GM21367 (cell line): ENCODE measurements around the gene GTF2F2.
"Not testable (repeated sequence)": the region's sequence is repeated elsewhere in the genome, so short reads cannot be mapped to it uniquely, and the experiment has no call there.

ENCODE experiments used
- ATAC-seq: cut with Tn5 transposase; IDR thresholded peaks from one replicate; pipeline ENCODE4 v1.9.1; 2021; ENCODE audit not compliant: unreplicated experiment

The GTF2F2 gene

DNA sequence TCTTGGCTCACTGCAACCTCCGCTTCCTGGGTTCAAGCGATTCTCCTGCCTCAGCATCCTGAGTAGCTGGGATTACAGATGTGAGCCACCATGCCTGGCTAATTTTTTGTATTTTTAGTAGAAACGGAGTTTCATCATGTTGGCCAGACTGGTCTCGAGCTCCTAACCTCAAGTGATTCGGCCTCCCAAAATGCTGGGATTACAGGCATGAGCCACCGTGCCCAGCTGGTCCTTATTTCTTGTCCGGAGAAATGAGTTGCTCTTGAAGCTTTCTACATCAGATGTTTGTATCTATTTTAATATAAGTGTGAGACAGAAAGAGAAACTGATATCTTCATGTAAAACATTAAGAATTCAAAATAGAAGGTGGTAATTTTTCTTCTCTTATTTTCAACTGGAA, 124.4 kb downstream of the GTF2F2 start:
- not testable (repeated sequence) for ATAC-seq

DNA sequence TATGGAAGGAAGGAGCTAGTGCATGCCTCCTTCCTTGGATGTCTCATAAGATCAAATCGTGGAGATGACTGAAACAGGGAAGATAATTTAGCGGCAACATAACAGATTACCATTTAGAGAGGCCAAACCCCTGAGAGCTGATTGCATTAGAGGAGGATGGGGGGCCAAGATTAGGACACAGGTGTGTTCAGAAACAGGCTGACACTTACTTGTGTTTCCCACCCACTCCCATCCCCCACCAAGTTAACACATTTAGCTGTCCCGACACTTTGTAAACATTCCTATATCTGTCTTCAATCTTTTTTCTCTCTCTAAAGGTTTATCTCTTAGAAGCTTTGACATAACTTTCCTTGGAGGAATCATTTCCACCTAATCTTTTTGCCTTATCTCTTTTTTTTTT, 129.4 kb downstream of the GTF2F2 start:
- ATAC-seq: no peak

DNA sequence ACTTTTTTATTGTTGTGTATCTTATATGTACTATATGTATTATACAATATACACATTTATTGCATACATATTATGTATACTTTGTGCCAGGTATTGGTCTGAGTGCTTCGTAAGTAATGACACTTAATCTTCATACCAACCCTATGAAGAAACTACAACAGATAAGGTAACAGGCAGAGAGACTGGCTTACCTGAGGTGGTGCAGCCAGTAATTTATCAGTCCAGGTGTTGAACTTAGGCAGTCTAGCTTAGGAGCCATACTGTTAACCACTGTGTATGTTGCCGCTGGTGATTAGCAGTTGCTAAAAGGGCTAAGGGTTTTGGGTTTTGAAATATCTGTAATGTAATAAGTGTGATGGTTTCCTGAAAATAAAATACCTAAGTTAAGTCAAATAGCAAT, 134.1 kb downstream of the GTF2F2 start:
- ATAC-seq: no peak

DNA sequence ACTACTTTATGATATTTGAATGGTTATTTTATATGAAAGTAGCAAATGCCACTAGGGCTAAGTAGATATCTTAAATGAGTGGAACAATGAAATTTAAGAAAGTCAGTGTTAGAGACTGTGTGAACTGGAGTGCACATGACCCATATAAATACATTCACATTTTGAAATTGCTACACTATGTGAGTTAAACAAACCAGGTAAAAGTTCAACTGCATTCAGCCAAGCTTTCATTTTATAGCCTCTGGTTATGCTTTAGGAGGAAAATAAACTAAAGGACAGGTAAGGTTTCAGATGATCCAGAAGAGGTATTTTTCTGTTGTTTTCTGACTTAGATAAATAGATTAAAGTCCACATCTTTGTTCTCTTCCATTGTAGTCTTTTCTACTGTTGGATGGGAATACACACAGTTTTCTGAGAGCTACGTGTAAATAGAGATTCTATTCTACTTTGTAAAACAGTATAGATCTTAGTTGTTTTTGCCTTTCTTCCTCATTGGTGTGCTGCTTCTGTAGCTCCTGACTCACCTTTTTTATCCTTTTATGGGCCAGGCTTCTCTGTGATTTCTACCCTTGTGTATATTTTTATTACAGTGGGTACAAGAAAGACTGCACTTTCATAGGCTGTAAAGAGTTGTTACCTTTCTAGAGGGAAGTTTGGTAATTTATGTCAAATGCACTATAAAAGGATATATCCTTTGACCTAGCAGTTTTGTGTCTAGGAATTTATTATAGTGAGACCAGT, 135.1 kb downstream of the GTF2F2 start:
- ATAC-seq: no peak

DNA sequence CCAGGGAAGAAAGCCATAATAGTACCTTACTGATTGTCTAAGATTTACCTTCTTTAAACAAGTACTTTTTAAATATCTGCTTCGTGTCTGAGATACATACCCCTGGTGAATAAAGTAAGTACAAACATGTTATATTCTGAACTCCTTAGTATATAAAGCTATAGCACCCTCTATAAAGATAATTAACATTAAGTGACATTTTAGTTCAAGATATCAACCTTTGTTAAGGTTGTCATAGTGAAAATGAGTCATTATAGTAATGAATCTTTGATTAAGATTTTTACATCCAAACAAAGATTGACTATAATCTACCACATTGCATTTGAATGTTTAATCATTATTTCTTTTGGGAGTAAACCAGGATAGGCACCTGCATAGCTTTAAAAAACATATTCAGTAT, 135.9 kb downstream of the GTF2F2 start:
- ATAC-seq: no peak

DNA sequence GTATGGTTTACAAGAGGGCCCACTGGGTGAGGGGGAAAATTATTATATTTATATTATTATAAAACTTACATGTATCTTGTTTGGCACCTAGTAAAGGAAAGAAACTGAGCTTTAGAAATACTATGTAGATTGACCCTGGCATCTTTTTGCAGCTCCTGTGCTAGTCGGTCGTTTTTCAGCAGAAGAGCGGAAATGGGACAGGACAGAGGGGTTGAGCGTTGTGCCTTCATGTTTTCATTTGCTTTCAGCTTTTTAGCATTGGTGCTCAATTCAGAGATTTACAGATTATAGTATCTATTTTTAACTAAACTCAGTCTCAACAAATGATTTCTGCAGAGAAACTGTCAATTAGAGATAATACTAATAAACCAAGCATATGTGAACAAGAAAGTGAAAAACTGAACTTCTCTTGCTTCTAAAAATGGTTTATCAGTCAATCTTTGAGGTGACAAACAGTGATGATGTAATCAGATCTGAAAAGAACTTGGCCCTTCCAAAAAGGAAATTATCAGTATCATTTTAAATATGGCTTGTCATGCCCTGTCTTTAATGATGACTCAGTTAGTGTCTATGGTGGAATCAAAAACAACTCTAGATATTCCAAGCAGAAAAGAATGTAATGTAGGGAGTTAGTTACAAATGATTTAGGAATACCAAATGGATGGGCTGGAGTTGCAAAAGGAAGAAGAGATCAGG, 137.5 kb downstream of the GTF2F2 start:
- no peak for ATAC-seq

DNA sequence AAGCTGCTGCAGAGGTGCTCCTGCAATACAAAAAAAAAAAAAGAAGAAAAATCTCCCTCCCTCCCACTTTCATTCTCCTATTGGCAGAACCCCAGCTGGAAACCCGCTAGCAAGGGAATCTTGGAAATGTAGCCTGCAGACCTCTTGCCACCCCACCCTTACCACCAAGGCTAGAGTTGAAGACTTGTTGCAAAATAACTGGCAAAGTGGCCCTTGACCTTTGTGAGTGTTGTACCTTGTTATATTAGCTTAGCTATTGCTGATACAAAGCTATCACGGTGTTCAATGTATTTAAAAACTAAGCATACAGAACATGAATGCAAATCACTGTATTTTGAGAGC, 138.0 kb downstream of the GTF2F2 start:
- ATAC-seq: no peak

DNA sequence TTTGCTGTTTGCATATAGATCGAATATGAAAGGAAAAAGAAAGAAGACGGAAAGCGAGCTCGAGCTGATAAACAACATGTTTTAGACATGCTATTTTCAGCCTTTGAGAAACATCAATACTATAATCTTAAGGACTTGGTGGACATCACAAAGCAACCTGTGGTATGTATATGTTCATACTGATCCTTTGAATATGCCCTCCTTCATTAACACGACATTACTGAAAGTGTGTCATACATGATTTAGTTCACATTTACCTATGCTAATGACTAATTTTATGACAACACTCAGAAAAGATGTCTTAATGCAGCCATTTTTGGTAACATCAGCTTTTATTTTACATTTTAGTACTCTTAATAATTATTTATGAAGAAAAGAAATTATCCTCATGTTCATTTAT, 146.9 kb downstream of the GTF2F2 start:
- no peak for ATAC-seq

DNA sequence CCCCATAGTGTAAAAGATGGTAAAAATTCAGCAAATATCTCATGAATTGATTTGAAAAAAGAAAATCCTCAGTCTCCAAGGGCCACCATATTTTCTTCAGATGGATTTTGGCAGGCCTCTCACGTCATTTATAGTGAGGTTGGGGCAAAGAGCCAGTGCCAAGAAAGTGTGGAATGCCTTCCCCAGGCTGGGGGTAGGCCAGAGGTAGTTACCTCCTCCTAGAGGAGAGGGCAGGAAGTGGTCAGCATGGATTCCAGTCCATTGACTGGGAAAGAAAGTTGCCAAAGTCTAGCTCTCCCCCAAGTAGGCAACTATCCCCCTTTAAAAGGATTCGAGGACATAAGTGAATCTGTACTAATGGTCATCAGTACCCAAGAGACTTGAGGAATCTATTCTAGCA, 148.9 kb downstream of the GTF2F2 start:
- no peak for ATAC-seq

DNA sequence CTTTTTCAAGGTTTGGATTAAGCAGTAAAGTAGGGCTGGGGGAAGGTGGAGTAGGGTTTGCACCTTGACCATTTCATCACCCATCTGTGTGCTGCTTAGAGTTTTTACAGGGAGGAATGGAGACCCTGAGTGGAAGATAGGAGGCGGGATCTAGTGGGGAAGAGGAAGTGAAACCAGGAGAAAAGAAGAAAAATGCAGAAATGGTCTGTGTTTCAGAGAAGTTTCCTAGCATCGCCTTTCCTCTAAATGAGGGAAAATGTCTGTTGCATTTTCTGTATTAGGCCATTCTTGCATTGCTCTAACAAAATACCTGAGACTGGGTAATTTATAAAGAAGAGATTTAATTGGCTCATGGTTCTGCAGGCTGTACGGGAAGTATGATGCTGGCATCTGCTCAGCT, 156.6 kb downstream of the GTF2F2 start:
- no peak for ATAC-seq

DNA sequence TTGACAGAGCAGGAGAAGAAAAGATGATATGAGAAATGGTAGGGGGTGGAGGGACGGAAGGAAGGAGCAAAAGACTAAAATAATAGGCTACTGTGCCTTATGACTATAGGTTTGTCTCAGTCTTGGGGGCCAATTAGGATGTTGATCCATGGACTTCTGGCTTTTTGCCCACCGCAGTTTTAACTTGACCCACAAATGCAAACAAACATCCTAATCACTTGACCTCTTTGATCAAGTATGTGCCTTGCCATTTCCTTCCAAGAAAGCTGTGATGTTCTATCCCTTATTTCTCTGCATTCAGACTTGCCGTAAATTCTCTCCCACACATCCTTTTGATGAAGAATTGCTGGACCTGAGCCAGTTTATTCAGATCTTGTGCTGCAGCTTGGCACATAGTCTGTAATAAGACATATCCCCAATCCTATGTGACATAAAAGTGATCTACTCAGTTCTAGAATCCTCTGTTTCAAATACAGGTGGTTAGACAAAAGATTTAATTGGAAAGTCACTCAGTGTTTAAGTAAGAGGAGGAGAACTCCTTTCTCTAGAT, 157.9 kb downstream of the GTF2F2 start:
- ATAC-seq: no peak

DNA sequence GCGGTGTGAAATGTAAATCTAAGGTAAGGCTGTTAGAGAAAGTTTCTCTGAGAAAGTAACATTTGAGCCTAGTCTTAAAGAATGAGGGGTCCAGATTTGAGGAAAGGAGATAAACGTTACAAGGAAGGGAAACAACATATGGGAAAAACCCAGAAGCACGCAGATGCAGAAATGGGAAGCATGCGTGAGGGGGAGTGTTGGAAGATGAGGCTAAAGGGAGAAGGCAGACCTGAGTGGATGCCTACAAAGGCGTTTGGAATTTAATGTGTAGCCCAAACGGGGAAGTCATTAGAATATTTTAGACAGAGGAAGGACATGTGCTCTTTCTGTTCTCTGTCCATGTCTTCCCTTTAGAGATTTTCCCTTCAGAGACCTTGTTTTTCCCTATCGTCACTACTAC, 159.7 kb downstream of the GTF2F2 start:
- ATAC-seq: no peak

DNA sequence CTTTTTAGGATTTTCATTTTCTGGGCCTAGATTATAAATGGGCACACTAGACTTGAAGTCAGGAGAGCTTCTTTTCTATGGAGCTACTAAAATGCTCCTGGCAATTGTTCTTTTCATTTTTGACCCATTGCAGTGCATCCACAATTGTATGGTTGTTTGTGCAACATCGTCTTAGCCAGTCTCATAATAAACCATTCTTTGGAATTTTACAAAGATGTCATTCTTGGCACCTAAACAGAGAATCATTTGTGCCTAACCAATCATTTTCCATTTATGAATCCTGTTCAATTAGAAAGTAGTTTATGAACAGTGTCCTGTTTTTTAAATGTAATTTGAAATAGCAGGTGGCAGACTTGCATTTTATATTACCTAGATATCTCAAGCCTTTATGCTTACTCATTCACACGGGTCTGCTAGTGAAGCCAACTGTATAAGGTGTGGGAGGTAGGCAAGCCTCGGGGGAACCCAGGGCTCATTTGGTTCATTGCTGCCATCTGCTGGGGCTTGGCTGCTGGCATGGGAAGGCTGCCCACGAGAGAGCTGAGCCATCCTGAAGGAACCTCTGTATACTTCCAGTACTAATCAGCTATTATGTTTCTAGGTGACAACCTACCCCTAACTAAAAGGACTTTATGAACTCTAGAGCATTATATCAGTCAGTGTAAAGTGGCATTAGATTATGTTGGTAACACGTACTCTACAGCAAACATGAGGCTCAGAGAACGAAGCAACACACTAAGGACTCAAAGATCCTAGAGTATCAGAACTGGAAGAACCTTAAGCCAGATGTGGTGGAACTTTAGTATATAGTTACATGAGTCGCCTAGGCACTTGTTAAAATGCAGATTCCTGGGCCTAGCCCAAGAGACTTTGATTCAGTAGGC, 160.7 kb downstream of the GTF2F2 start:
- no peak for ATAC-seq

DNA sequence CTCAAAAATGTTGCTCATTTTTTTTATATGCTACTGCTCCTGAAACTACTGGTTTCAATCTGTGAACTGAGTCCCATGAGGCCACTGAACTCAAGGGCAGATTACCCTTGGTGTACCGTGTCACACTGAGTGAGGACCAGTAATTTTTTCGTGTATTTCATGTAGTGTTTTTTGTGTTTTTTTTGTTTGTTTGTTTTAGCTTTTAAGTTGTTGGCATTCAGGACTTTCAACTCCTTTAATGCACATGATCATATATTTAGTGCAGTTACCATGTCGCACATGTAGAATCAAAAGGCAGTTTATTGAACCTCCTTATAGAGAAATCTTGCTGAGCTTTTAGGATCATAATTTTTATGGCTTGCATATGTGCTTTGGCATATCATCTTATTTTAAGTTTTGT, 162.7 kb downstream of the GTF2F2 start:
- ATAC-seq: no peak

DNA sequence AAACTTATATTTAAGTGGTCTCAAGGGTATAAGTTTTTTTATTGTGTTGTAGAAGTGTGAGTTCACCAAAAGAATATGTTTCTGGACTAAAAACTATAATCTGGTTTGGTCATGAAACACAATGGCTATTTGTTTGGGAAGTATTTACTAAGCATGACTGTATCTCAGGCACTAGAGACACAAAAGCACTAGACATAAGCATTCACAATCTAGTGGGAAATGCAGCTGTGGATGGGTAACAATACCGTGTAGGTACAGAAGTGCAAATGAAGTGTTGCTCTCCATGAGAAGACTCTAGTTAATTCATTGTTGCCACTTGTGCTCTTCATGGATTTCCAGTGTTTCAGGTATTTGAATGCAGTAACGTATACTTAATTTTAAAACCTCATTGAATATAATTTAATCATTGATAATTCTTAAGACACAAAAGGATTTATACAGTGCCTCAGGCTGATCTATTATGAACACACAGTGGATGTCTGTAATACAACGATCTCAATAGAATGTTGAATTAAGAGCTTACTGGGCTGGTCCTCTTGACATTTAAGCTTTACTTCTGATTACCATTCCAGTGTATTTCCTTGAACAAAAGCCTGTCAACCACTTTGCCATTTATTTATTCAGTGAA, 169.7 kb downstream of the GTF2F2 start:
- no peak for ATAC-seq

DNA sequence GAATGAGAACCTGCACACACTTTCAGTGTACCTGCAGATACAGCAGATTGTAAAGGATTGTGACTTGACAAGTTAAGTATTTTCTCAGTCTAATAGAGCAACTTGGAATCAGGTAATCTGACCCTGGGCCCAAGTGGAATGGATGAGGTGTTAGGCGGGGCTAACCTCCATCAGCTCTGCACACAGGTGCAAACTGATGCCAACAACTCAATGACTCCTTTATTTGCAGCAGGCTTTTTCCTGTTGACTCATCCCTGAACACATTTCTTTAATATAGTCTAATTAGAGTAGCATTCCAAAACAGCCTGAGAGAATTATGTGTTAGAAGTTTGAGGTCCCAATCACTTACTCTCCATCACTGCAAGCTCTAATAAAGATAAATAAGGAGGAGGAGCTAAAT, 171.9 kb downstream of the GTF2F2 start:
- no peak for ATAC-seq

DNA sequence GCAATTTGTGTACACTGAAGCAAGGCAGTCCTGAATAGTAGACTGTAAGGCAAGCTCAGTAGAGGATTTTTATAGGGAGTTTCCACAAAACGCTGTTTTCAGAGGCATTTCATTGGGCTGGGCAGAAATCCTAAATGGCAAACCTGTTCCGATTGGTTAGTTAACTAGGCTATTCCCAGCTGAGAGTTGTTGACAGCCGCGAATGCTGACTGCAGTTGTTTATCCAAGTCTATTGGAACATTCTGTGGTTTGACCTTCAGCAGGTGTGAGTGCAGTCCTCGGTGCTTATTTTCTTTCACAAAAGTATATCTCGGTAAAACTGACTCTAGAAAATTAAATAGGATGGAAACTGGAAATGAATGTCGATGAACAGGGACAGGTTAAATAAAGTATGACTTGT, 175.2 kb downstream of the GTF2F2 start:
- ATAC-seq: no peak

DNA sequence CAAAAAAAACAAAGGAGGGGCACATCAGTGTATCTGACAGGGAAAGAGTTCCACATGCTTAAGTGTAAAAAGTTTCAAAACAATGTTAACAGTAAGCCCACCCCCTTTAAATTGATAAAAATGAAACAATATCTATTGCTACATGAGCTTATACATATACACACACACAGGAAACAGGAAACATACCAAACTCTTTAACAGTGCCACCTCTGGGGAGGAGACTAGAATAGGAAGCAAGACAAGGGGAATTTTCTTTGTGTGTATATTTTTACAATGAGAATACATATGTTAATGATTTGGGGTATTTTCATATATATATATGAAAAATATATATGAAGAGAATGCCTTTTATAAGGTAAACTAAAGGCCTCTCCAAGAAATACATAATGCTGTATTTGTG, 175.9 kb downstream of the GTF2F2 start:
- ATAC-seq: no peak

DNA sequence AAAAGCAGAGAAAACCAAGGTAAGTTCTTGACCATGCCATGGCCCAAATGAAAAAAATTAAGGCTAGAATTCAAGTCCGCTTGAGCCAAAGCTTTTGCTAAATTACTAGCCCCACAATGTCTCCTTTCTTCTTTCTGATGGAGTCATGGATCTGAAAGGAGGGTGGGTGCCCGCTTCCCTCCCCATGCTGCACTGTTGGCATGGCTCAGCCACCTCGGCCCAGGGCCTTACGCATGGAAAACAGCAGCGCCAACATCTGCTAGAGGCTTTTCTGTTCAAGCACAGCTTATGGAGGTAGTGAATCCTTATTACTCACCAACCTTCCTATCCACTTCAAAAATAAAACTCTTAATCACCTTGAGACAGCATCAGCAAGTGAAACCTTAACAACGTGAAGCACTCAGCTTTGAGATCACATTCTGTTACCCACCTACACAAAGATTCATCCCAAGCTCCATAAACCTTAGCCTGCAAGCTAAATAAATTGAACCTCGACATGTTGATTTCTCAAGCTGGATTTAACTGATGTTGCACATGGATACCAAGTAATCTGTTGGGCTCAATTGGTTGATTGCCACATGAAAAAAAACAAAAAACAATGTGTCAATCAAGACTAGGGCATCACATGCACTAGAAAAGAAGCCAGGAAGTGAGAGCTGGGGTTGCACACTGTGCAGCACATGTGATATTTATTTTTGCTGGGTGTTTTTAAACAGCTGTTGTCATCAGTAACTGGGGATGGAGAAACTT, 177.3 kb downstream of the GTF2F2 start:
- no peak for ATAC-seq

DNA sequence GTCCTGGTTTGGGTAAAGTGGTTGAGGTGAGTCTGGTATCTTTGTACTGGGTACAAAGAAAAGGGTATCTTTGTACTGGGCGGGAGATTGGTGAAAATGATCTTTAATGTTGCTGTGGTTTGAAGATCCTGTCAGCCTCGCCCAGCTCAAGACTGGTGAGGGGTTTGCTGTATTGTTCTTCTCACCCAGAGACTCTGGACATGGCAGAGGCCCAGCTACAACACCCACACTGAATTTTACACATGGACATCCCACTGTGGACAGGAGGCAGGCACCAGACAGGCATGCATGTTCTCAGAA, 177.8 kb downstream of the GTF2F2 start:
- no peak for ATAC-seq

DNA sequence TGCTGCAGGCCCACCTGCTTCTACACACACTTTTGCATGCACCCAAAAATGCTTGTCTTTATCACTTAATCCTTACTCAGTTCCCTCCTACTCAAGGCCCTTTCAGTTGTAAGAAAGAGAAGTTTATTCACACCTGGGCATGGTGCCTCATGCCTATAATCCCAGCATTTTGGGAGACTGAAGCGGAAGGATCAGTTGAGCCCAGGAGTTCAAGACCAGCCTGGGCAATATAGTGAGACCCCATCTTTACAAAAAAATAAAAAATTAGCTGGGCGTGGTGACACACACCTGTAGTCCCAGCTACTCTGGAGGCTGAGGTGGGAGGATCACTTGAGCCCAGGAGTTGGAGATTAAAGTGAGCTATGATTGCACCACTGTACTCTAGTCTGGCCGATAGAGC, 178.2 kb downstream of the GTF2F2 start:
- not testable (repeated sequence) for ATAC-seq
